GM21423 (cell line): ENCODE measurements around the gene EXOG.

Experiments used
- ATAC-seq: cut with Tn5 transposase; IDR thresholded peaks from one replicate; pipeline ENCODE4 v1.9.1; 2021; ENCODE audit warnings: mild to moderate bottlenecking, moderate library complexity; ENCODE audit not compliant: unreplicated experiment

Gene EXOG

DNA sequence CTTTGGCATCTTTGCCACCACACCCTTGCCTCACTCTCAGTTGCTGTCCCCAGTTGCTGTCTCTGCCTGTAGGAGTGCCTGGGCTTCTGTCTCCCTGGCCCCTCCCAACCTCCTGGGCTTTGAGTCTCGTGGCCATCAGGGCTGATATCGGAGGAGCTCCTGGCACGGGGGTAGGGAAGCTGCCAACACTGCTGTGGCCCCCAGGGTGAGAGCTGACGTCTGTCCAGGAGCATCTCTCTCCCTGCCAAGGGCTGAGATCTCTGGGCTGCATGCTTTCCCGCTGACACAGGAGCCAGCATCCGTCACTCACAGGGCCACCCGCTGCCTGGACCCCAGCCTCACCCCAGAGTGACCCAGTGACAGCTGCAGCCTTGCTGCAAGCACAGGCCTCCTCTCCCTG, 47.4 kb downstream of the EXOG start:
- ATAC-seq = no peak

DNA sequence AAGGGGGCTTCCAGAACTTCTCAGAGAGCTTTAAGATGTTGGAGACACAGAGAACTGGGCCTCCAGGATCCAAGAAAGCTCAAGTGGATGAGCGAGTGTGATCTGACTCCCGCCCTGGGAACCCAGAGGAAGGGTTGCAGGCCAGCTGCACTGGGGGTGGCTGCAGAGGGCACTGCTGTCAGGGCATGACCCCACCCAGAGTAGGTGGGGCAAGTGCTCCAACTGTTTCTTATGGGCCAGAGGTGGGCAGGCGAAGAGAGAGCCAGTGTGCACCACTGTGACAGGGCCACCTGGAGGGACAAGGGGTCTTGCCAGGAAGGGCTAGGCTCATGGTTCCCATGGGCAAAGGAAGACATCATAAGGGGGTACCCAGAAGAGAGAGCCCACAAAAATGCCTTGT, 48.8 kb downstream of the EXOG start:
- no peak for ATAC-seq

DNA sequence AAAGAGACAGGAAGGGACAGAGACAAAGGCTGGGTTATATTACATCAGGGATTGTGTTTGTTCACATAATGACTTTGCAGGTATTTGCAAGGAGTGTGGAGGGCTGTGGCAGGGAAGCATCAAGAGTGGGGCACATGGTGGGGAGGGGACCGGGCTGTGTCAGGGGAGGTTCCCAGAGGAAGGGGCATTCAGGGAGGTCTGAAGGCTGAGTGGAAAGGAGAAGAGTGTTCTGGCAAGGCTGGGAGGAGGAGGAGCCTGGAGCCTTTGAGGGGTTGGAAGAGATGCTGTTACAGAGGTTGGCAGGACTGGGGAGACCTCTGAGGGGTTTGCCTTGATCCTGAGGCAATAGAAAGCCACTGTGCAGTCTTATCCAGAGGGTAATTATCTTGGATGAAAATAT, 49.4 kb downstream of the EXOG start:
- no peak for ATAC-seq

DNA sequence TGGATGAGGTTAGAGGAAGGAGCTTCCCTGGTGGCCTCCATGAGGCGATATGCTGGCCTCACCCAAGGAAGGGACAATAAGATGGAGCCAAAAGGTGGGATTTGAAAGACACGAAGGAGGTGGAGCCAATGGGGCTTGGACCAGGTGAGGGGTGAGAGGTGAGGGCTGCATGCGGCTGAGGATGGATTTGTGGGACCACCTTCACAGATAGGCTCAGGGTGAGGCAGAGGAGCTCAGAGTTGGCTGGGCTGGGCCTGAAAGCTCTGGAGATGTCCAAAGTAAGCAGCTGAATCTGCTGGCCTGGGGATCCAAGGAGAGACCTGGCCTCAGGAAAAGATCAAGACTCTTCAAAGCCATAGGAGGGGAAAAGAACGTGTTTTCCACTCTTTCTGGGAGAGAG, 49.8 kb downstream of the EXOG start:
- no peak for ATAC-seq

DNA sequence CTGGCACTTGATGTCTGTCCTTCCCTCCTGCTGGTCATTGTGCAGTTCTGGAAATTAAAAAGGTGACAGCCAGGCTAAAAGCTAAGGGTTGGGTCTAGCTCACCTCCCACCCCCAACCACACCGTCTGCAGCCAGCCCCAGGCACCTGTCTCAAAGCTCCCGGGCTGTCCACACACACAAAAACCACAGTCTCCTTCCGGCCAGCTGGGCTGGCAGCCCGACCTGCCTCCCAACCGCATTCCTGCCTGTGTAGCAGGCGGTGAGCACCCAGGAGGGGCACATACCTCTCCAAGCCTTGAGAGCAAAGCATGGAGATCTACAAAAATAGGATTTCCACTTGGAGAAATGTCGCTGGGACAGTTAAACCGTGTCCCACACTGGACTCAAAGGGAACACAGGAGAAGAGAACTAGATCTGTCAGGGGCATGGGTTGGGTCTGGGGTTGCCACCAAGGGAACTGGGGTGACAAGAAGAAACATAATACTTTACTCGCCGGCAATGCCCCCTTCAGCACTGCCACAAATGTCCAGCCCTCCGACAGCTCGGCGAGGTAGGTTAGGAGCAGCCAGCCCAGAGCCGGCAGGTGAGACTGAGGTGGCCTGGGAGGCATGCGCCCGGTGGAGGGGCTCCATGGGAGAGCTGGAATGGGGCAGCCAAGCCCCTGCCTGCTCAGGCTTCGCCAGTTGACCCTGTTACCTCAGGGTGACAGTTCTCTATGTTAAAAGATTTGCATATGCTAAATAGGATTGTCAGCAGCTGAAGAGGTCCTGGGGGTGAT, 52.2 kb downstream of the EXOG start:
- no peak for ATAC-seq

DNA sequence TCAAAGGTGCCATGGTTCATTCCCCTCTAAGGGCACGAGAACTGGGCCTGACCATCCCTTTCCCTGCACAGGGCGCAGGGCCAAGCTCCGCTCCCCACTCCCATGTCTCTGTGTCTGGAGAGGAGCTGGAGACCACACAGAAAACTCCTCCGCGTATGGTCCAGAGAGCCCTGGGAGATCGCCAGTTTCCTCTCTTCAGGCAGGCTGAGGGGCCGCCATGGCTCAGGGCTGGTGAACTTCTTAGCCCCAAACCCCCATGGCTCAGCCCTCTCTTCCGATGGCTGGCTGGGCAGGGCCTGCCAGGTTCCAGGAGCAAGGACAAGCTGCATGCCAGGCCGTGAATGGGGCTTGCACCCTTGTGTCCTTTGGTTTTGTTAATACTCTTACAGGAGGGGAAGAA, 52.9 kb downstream of the EXOG start:
- no peak for ATAC-seq

DNA sequence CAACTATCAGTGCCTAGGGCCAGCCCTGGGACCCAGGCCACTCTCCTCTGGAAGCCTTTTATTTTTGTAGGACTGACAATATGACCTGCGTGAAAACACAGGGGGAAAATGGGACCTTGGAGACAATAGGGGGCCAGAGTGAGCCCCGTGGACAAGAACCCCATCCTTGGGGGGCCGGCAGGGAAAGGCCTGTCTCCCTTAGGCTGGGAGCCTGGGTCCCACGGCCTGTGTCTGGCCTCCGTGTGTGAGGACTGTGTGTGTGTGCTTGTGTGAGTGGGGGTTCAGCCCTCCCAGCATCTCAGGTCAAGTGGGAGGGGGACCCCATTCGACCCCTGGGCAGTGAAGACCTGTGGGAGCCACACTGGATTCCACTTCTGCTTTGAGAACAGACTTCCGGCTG, 53.3 kb downstream of the EXOG start:
- no peak for ATAC-seq

DNA sequence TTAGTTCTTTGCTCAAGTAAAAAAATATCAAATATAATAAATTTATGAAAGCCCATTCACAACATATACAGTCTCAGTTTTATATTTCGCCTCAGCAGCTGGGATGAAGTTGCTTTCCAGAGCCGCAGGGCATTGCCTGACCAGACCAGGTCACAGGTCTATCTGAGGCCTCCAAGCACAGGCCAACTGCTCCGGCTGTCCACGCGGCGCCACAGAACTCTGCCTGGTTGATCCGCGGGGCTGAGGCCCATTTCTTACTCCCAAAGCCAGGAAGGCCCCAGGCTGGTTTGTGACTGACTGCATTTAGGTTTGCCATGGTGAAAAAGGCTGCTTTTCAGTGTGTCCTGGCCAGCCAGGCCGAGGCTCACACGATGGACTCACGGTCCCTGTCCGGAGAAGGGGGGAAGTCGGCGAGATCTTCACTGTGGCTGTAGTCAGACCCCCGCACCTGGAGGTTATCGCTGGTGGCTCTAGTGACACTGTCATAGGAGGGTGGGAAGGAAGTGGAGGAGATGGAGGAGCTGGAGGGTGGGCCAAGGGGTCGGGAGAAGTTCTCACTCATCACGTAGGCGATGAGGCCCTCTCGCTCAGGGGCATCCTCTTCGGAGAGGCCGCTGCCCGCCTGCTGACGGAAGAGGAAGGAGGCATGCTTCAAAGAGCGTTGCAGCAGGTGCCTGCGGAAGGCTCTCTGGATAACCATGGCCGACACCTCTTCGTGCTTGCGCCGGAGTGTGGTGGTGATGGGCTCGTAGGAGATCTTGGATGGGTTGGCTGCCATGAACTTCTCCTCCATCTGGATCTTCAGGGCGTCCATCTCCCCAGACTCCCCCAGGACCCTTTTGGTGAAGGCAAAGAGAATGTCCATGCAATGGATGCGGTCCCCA, 54.1 kb downstream of the EXOG start:
- no peak for ATAC-seq

DNA sequence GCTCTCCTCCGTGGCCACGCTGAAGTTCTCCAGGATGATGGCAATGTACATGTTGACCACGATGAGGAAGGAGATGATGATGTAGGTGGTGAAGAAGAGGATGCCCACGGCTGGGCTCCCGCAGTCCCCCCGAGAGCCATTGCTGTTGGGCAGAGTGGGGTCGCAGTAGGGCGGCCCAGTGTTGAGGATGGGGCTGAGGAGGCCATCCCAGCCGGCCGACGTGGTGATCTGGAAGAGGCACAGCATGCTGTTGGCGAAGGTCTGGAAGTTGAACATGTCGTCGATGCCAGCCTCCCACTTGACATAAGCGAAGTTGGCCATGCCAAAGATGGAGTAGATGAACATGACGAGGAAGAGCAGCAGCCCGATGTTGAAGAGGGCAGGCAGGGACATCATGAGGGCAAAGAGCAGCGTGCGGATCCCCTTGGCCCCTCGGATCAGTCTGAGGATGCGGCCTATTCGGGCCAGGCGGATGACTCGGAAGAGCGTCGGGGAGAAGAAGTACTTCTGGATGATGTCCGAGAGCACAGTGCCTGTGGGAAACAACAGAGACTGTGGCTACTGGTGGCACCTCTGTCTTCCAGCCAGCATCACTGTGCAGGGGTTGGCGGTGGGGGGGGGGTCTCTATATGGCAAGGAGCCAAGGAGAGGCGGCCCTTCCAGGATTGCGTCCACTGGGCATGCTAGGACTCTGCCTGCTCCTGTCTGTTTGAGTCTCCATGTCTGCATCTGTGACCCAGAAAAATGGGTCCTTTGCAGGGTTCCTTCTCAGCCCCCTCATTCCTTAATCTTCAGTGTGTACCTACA, 55.1 kb downstream of the EXOG start:
- ATAC-seq = no peak

DNA sequence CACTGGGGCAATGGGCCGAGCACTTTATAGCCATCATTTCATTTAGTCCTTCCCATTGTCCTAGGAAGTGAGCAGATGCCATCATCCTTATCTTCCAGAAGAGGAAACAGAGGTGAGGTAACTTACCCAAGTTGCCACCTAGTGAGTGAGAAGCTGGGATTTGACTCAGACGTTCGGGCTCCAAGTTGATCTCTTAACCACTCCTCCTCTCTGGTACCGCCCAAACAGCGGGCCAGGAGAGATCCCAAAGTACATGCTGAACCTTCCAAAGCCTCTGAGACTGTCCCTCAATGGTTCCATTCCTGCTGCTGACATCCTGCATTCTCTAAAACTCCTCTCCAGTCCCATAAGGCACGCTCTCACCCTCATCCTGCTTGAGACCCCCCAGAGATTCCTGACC, 56.2 kb downstream of the EXOG start:
- ATAC-seq = no peak

DNA sequence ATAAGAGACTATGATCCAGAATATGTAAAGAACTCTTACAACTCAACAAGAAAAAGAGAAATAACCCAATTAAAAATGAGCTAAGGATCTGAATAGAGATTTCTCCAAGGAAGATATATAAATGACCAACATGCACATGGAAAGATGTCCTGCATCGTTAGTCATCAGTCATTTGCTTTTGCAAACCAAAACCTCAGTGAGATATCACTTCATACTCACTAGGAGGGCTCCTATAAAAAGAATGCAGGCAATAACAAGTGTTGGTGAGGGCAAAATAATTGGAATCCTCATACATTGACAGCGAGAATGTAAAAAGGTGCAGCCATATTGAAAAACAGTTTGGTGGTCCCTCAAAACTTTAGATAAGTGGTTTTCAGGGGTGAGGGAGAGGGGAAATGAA, 56.9 kb downstream of the EXOG start:
- ATAC-seq = no peak

DNA sequence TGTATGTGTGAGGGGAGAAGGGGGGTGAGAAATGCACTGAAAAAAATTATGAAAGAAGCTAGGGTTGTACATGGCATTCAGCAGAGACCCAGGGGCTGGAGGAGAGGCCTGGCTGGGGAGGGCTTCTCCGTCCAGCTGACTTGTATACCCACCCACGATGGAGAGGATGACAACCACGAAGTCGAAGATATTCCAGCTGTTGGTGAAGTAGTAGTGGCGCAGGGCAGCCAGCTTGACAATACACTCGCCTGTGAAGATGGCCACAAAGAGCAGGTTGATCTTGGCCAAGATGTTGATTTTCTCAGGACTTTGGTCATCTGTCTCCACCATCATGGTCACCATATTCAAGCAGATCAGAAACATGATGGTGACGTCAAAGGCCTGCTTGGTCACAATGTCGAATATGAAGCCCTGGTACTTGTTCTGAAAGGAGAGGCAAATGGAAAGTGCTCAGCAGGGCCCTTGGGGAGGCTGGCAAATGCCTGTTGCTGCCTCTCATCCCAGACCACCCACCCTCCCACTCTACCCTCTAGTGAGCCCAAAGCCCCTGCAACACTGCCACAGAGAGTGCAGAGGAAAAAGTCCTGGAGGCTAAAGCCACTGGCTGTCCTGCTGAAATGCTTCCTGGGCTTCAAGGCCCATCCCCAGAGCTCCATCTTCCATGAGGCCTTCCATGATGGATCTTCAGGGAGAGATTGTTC, 58.1 kb downstream of the EXOG start:
- ATAC-seq = no peak

DNA sequence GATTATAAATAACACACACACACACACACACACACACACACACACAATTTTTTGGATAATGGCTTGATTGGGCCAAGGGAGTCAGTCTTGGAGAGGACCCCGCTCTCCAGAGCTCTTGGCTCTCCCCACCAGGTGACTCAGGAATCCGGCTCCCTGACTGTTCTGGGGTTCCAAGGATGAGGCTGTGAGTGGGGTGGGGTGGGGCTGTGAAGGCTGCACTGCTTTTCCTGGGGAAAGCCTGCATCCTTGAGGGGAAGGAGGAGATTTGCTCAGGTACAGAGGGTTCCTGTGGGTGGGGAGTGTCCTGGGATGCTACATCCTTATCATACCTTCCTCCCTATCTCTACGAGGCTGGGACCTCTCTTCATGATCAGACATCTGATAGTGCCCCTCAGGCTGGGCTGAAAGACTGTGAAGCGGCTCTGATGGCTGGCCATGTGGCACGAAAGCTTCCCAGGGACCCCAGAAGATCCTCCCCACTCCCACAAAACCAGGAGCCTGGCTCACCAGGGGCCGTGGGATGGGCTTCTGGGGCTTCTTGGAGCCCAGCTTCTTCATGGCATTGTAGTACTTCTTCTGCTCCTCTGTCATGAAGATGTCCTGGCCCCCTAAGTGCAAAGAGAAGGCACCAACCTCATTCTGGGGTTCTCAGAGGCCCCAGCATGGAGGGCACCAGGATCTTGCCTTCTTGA, 59.2 kb downstream of the EXOG start:
- ATAC-seq = no peak

DNA sequence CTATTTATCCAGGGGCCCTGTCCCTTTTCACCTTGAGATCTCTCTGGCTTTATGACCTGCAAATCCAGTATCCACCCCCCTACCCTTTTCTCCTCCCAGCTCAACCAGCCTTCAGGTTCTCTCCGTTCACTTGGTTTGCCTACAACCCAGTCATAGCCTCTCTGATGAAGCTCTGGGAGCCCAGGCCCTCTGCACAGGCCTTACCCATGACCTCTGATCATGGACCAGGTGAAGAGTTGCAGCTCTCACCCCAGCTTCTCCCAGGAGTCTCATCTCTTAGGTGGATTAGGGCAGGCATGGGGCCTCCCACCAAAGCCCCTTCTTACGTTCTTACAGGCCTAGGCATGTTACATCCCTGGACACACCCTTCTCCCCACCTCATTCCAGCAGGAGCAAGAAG, 59.8 kb downstream of the EXOG start:
- ATAC-seq = no peak

DNA sequence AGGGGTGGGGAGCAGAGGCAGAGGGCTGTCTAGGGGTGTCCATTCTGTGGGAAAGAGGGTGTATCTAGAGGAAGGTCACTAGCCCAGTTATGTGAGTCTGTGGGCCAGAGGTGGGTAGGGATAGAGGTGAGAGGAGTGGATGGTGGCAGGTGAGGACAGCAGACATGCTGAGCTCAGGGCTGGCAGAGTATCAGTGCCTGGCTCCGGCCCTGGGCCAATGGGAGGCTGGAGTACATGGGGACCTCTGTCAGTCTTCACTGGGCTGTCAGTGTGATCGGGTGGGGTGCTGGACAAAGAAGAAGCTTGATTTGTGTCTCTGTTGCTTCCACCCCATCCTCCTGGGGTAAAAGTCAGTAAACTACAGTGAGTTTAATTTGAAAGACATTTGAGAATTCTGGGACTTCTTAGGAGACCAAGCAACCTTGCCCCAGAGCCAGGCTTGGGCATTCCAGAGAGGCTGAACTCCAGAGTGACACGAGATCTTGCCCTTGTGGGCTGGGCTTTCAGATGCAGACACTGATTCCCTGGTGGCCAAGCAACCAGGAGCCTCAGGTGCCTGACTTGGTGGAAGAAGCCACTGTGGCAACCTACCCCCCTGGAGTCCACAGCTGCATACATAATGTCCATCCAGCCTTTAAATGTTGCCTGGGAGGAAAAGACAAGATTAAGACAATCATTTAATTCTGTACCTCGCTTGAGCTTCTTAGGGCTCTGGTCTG, 60.7 kb downstream of the EXOG start:
- ATAC-seq = no peak

DNA sequence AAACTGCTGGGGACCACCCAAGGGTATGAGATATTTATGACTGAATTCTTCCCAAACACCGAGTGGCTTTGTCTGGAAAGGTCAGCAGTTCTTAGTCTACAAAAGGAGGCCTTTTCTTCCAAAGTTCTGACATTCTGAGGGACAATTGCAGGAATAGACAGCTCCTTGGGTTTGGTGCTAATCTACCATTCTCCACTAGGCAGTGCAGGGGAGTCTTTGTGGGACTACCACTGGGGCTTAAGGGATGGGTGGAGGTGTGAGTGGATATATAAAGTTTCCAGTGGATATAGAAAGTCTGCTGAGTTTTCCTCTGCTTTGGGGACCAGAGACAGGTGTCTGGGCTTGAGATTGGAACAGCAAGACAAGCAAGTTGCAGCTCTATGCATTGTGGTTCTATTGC, 62.7 kb downstream of the EXOG start:
- no peak for ATAC-seq

DNA sequence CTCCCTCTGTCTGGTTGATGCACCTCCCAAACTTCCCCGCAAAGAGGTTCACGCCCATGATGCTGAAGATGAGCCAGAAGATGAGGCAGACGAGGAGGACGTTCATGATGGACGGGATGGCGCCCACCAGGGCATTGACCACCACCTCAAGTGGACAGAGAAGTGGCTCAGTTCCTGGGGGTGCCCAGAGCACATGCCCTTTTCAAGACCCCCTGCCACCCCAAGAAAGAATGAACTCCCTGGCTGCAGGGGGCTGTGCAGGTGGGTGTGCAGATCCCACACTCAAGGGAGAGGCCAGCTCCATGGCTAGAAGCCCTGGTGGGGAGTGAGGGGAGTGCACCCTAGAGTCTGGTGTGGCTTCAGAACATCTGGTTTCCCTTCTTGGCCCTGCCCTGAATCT, 64.1 kb downstream of the EXOG start:
- ATAC-seq = no peak

DNA sequence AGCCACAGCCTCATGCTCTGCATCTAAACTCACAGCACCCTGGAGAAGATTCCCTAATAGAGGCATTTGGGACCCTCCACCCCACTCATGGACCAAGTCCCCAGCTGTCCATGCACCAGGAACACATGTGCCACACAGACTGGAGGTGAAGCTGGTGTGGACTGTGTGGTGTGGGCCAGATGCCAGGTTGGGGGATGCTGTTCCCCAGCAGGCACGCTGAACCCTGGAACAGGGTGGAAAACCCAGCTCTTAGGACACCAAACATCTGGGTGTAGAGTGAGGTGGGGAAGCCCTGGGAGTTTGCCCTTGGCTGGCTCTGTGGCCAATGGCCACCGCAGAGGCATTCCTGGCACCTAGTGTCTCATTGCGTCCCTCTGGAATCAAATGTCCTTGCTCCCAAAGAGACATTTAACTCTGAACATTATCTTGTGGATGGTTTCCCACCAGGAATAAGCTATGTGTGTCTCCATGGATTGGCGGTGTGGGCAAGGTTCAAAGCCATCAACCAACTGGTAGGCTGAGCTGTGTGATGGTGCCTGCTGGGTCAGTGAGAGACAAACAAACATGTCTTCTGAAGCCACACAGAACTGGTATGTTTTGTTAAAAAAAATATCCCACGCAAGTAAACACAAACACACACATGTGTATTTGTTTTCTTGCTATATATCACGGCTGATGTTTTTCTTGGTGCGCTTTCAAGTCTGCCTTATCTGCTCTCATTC, 65.0 kb downstream of the EXOG start:
- no peak for ATAC-seq
